Ishikawa (cell line): ENCODE data around the gene KCNIP3.

ENCODE experiments used
- CEBPB ChIP-seq: IDR thresholded peaks from 2 replicates; pipeline ENCODE4 v1.6.1; 2012
- CREB1 ChIP-seq: IDR thresholded peaks from 2 replicates; pipeline ENCODE4 v1.6.1; 2012; ENCODE audit warnings: low read depth
- EGR1 ChIP-seq: IDR thresholded peaks from 2 replicates; pipeline ENCODE4 v1.6.1; 2012
- EP300 ChIP-seq: IDR thresholded peaks from 2 replicates; pipeline ENCODE4 v1.6.1; 2012; ENCODE audit warnings: borderline replicate concordance
- FOXM1 ChIP-seq: IDR thresholded peaks from 2 replicates; pipeline ENCODE4 v1.6.1; 2012; ENCODE audit warnings: low read depth, borderline replicate concordance
- NFIC ChIP-seq: IDR thresholded peaks from 2 replicates; pipeline ENCODE4 v1.6.1; 2012
- RAD21 ChIP-seq: IDR thresholded peaks from 2 replicates; pipeline ENCODE4 v1.6.1; 2012; ENCODE audit warnings: low read depth
- TAF1 ChIP-seq: IDR thresholded peaks from 2 replicates; pipeline ENCODE4 v1.6.1; 2012; ENCODE audit warnings: low read depth, mild to moderate bottlenecking
- TCF12 ChIP-seq: IDR thresholded peaks from 2 replicates; pipeline ENCODE4 v1.6.1; 2012; ENCODE audit warnings: low read depth
- TEAD4 ChIP-seq: IDR thresholded peaks from 2 replicates; pipeline ENCODE4 v1.6.1; 2012
- YY1 ChIP-seq: IDR thresholded peaks from 2 replicates; pipeline ENCODE4 v1.6.1; 2012; ENCODE audit warnings: low read depth
- ZBTB7A ChIP-seq: IDR thresholded peaks from 2 replicates; pipeline ENCODE4 v1.6.1; 2012; ENCODE audit warnings: low read depth
- TF ChIP-seq, protein P1 (sequence below): IDR thresholded peaks from 2 replicates; pipeline ENCODE4 v1.6.1; 2012
- TF ChIP-seq, protein P2 (sequence below): IDR thresholded peaks from 2 replicates; pipeline ENCODE4 v1.6.1; 2012
- TF ChIP-seq, protein P3 (sequence below): IDR thresholded peaks from 2 replicates; pipeline ENCODE4 v1.6.1; 2012; ENCODE audit warnings: low read depth, mild to moderate bottlenecking

KCNIP3 gene

DNA sequence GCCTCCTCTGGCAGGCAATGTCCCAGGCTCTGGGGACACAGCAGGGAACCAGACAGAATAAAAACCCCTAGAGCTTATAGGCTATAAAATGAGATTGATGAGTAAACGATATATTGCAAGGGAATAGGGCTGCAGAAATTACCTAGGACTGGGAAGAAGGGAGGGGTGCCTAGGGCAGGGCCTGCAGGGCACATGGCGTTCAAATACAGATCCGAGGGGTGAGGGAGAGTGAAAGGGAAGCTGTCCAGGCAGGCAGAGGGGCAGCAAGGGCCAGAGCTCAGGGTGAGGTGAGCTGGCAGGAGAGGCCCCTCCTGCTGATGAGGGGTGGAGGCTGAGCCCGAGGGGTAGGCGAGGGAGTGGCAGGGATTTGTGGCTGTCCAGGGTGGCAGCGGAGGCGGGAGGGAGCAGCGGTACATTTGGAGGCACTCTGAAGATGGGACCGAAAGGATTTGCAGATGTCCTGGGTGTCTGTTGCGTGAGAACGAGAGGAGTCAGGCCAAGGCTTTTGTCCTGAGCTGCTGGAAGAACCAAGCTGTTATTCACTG is 33.7 kb downstream of the KCNIP3 start:
- no peak for TF ChIP-seq NFIC
- TF ChIP-seq TAF1, result no peak
- TF ChIP-seq TEAD4, result no peak
- no peak for TF ChIP-seq TCF12
- TF ChIP-seq YY1, result no peak
- no peak for TF ChIP-seq CEBPB
- TF ChIP-seq, protein P1, sequence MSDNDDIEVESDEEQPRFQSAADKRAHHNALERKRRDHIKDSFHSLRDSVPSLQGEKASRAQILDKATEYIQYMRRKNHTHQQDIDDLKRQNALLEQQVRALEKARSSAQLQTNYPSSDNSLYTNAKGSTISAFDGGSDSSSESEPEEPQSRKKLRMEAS, result no peak
- no peak for TF ChIP-seq EGR1
- TF ChIP-seq, protein P2, sequence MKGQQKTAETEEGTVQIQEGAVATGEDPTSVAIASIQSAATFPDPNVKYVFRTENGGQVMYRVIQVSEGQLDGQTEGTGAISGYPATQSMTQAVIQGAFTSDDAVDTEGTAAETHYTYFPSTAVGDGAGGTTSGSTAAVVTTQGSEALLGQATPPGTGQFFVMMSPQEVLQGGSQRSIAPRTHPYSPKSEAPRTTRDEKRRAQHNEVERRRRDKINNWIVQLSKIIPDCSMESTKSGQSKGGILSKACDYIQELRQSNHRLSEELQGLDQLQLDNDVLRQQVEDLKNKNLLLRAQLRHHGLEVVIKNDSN, result no peak
- no peak for TF ChIP-seq CREB1
- TF ChIP-seq, protein P3, sequence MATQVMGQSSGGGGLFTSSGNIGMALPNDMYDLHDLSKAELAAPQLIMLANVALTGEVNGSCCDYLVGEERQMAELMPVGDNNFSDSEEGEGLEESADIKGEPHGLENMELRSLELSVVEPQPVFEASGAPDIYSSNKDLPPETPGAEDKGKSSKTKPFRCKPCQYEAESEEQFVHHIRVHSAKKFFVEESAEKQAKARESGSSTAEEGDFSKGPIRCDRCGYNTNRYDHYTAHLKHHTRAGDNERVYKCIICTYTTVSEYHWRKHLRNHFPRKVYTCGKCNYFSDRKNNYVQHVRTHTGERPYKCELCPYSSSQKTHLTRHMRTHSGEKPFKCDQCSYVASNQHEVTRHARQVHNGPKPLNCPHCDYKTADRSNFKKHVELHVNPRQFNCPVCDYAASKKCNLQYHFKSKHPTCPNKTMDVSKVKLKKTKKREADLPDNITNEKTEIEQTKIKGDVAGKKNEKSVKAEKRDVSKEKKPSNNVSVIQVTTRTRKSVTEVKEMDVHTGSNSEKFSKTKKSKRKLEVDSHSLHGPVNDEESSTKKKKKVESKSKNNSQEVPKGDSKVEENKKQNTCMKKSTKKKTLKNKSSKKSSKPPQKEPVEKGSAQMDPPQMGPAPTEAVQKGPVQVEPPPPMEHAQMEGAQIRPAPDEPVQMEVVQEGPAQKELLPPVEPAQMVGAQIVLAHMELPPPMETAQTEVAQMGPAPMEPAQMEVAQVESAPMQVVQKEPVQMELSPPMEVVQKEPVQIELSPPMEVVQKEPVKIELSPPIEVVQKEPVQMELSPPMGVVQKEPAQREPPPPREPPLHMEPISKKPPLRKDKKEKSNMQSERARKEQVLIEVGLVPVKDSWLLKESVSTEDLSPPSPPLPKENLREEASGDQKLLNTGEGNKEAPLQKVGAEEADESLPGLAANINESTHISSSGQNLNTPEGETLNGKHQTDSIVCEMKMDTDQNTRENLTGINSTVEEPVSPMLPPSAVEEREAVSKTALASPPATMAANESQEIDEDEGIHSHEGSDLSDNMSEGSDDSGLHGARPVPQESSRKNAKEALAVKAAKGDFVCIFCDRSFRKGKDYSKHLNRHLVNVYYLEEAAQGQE, result no peak
- no peak for TF ChIP-seq RAD21

DNA sequence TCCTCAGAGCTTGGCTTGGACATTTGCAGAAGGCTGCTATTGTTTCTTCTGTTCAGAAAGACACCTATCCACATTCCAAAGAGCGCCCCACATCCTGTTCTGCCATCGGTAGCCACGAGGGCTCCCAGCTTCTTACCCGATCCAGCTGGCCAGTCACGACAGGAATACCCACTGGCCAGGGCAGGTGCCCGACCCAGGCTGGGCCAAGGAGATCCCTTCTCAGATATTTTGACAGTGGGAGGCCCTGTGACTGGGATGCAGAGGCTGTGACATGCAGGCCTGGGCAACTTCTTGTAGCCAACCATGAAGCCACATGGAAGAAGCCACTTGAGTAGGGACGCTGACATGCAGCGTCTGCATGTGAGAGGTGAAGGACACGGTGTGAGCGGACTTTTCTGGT is 34.5 kb downstream of the KCNIP3 start:
- no peak for TF ChIP-seq RAD21
- TF ChIP-seq ZBTB7A, result no peak
- TF ChIP-seq TAF1, result no peak
- TF ChIP-seq, protein P3, result no peak
- TF ChIP-seq TCF12, result no peak
- no peak for TF ChIP-seq EGR1
- TF ChIP-seq, protein P2, result no peak
- no peak for TF ChIP-seq CEBPB
- TF ChIP-seq YY1, result no peak
- no peak for TF ChIP-seq FOXM1
- TF ChIP-seq NFIC, result no peak
- TF ChIP-seq CREB1, result no peak
- TF ChIP-seq, protein P1, result no peak
- no peak for TF ChIP-seq TEAD4
- no peak for TF ChIP-seq EP300

DNA sequence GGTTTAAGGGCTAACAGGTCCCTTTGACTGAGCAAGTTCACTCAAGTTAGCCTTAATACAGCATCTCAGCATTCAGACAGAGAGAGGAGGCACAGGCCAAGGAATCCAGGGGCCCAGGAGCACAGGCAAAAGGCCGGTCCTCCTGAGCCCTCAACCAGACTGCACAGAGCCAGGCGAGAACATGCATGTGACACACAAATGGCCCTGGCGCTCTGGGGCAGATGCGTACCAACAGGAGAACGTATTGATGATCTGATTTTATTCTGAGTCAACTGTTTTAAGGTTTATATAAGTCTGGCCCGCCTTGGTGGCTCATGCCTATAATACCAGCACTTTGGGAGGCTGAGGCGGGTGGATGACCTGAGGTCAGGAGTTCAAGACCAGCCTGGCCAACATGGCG is 34.9 kb downstream of the KCNIP3 start:
- TF ChIP-seq FOXM1 (no peak), EGR1 (no peak), TEAD4 (no peak), TAF1 (no peak), YY1 (no peak), TCF12 (no peak)

DNA sequence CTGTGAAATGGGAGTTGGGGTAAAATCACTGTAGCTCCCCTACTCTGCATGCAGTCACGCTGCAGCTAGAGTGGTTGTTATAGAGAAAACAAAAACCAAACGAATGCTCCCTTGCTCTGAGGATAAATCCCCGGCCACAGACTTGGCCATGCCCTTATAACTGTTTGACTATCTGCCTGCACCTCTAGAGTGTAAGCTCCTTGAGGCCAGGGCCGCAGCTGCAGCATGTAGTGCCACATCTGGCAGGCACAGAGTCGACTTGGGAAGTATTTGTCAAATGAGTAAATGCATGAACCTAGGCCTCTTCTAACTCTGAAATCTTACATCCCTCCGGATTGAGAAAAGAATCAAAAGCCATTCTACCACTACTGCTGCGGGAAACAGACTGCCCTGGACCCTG is 35.9 kb downstream of the KCNIP3 start:
- TF ChIP-seq EGR1 (no peak), TAF1 (no peak), TCF12 (no peak), TEAD4 (no peak), CREB1 (no peak), CEBPB (no peak), NFIC (no peak), FOXM1 (no peak), YY1 (no peak), RAD21 (no peak), EP300 (no peak)
- TF ChIP-seq, protein P2, result no peak
- TF ChIP-seq, protein P3, result no peak
- TF ChIP-seq, protein P1, result no peak
